IPS-11a (cell line): ENCODE data around the gene LRP8.

Experiments
- H3K4me3 ChIP-seq: one replicate; pipeline ENCODE4 v1.5.1; 2013; ENCODE audit warnings: low read depth, low read length, control low read depth

Gene LRP8

GRCh38 chr1:53324728-53325297, 3.1 kb downstream of the LRP8 start:
- no peak overlapping the region for H3K4me3 ChIP-seq

GRCh38 chr1:53324321-53324720, 3.5 kb downstream of the LRP8 start:
- no peak overlapping the region for H3K4me3 ChIP-seq

- H3K4me3 ChIP-seq: no peak overlapping the region
Measured at GRCh38 chr1:53323316-53323715, 4.6 kb downstream of the LRP8 start.

- no peak overlapping the region for H3K4me3 ChIP-seq
Measured at GRCh38 chr1:53321776-53322602, 5.9 kb downstream of the LRP8 start.

- H3K4me3 ChIP-seq: no peak overlapping the region
Measured at GRCh38 chr1:53321366-53321765, 6.5 kb downstream of the LRP8 start.

- no peak overlapping the region for H3K4me3 ChIP-seq
Measured at GRCh38 chr1:53320646-53321045, 7.2 kb downstream of the LRP8 start.

GRCh38 chr1:53319296-53320101, 8.4 kb downstream of the LRP8 start:
- H3K4me3 ChIP-seq: no peak overlapping the region

- H3K4me3 ChIP-seq: no peak overlapping the region
Measured at GRCh38 chr1:53317646-53318539, 10.0 kb downstream of the LRP8 start.

GRCh38 chr1:53316766-53317581, 10.9 kb downstream of the LRP8 start:
- no peak overlapping the region for H3K4me3 ChIP-seq

- no peak overlapping the region for H3K4me3 ChIP-seq
Measured at GRCh38 chr1:53316424-53316765, 11.5 kb downstream of the LRP8 start.

- no peak overlapping the region for H3K4me3 ChIP-seq
Measured at GRCh38 chr1:53315456-53316423, 12.1 kb downstream of the LRP8 start.

GRCh38 chr1:53315046-53315445, 12.8 kb downstream of the LRP8 start:
- H3K4me3 ChIP-seq: no peak overlapping the region

- H3K4me3 ChIP-seq: no peak overlapping the region
Measured at GRCh38 chr1:53314606-53315005, 13.3 kb downstream of the LRP8 start.

- no peak overlapping the region for H3K4me3 ChIP-seq
Measured at GRCh38 chr1:53314096-53314495, 13.8 kb downstream of the LRP8 start.

- H3K4me3 ChIP-seq: no peak overlapping the region
Measured at GRCh38 chr1:53313556-53313955, 14.3 kb downstream of the LRP8 start.

- H3K4me3 ChIP-seq: no peak overlapping the region
Measured at GRCh38 chr1:53311702-53312305, 16.1 kb downstream of the LRP8 start.

- H3K4me3 ChIP-seq: no peak overlapping the region
Measured at GRCh38 chr1:53310847-53311681, 16.8 kb downstream of the LRP8 start.

- no peak overlapping the region for H3K4me3 ChIP-seq
Measured at GRCh38 chr1:53309802-53310201, 18.1 kb downstream of the LRP8 start.
